ENCODE measurements around the gene SREBF1. TPM values are rescaled to one million over a fixed set of nuclear protein-coding genes. Genes with fewer than 3 reads are reported as not detected.
A peak's percentile ranks its signal among the peaks of the same experiment; 100 is the strongest.
"Not testable (repeated sequence)": the region's sequence is repeated elsewhere in the genome, so short reads cannot be mapped to it uniquely, and the experiment has no call there.

The SREBF1 gene
- total RNA-seq, 1 donor from 2014 or later = 365 TPM

DNA sequence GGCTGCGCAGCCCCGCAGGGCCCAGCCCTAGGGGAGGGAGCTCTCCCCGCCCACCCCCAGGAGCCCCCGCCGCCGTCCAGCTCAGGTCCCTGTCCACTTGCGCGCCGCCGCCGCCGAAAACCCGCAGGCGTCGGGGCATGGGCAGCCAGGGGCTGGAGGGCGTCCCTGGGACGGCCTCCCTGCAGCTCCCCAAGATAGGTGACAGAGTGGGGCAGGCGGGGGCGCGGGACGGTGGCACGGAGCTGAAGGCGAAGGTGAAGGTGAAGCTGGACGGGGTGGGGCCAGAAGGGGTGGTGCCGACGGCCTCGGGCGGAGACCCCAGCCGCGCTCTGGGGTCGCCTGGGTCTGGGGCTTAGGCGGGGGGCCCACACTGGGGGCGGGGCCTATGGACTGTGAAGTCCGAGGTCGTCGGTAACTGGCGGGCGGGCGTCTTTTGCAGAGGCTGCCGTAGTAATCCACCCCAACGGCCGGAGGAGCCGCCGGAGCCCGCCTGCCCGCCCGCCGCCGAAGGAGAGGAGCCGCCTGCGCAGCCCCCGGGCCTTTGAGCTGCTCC lies 27.2 kb downstream of the SREBF1 start:
- H3K27ac Mint-ChIP-seq (ENCODE audit: unreplicated experiment) = no peak overlapping the region
- no peak overlapping the region for H3K4me3 Mint-ChIP-seq (ENCODE audit: unreplicated experiment)
- peaks cover 7% of the 10 kb centered on the region for H3K36me3 Mint-ChIP-seq (ENCODE audit: unreplicated experiment)
- H3K4me1 Mint-ChIP-seq (ENCODE audit: low read depth, unreplicated experiment) = peaks cover 15% of the 10 kb centered on the region
- peaks cover 34% of the 10 kb centered on the region for H3K9me3 Mint-ChIP-seq (ENCODE audit: unreplicated experiment)
- no peak for DNase-seq
- TF ChIP-seq, protein P1, sequence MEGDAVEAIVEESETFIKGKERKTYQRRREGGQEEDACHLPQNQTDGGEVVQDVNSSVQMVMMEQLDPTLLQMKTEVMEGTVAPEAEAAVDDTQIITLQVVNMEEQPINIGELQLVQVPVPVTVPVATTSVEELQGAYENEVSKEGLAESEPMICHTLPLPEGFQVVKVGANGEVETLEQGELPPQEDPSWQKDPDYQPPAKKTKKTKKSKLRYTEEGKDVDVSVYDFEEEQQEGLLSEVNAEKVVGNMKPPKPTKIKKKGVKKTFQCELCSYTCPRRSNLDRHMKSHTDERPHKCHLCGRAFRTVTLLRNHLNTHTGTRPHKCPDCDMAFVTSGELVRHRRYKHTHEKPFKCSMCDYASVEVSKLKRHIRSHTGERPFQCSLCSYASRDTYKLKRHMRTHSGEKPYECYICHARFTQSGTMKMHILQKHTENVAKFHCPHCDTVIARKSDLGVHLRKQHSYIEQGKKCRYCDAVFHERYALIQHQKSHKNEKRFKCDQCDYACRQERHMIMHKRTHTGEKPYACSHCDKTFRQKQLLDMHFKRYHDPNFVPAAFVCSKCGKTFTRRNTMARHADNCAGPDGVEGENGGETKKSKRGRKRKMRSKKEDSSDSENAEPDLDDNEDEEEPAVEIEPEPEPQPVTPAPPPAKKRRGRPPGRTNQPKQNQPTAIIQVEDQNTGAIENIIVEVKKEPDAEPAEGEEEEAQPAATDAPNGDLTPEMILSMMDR (IDR thresholded peaks at IDR 0.05; ENCODE audit: partially characterized antibody, unreplicated experiment) = no peak
- peaks cover 44% of the 10 kb centered on the region for H3K27me3 Mint-ChIP-seq (ENCODE audit: unreplicated experiment)

DNA sequence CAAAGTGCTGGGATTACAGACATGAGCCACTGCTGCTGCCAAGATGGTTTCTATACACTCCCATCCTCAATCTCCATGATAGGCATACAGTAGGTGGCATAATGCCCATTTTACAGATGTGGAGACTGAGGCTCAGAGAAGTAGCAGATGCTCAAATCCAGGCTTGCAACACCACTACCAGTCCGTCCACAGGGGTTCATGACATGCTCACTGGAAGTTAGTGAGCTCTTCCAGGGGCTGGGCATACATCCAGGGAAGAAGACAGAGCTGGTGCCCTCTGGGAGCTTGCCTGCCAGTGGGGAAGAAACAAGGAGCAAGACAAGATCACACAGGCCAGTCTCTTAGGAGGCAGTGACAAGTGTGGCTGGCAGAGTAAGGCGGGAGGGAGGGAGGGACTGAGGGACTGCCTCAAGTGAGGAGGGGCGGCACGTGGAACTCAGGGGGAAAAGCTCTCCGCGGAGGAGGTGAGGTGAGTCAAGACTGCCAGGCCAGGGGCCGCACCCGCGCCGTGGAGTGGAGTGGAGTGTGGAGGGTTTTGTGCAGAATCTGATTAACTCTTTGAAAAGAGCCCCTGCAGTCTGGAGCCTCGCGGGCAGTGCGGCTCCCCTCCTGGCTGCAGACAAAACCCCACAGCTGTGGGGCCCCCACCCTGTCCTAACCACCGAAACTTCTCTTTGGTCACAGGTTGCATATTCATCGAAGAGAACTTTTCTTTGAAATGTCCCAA lies 27.9 kb downstream of the SREBF1 start:
- Mint-ChIP-seq H3K4me3 (ENCODE audit: unreplicated experiment) (peak overlapping the region; percentile 55), H3K9me3 (ENCODE audit: unreplicated experiment) (peaks cover 35% of the 10 kb centered on the region), H3K27ac (ENCODE audit: unreplicated experiment) (no peak overlapping the region), H3K27me3 (ENCODE audit: unreplicated experiment) (peaks cover 48% of the 10 kb centered on the region), H3K36me3 (ENCODE audit: unreplicated experiment) (peaks cover 12% of the 10 kb centered on the region), H3K4me1 (ENCODE audit: low read depth, unreplicated experiment) (peaks cover 17% of the 10 kb centered on the region)
- DNase-seq = no peak
- TF ChIP-seq, protein P1 (IDR thresholded peaks at IDR 0.05; ENCODE audit: partially characterized antibody, unreplicated experiment) = no peak

DNA sequence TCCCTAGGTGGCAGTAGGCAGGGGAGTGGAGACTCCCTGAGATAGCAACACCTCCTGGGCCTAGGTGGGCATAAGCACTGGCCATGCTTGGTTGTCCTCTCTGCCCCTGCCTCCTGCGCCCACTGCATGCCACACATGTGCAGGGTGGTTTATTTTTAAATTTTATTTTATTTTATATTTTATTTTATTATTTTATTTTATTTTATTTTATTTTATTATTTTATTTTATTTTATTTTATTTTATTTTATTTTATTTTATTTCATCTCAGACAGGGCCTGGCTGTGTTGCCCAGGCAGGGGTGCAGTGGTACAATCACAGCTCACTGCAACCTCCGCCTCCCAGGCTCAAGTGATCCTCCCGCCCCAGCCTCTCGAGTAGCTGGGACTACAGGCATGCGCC lies 28.6 kb downstream of the SREBF1 start:
- Mint-ChIP-seq H3K9me3 (ENCODE audit: unreplicated experiment) (peaks cover 38% of the 10 kb centered on the region), H3K36me3 (ENCODE audit: unreplicated experiment) (peaks cover 14% of the 10 kb centered on the region), H3K27me3 (ENCODE audit: unreplicated experiment) (peaks cover 51% of the 10 kb centered on the region), H3K4me1 (ENCODE audit: low read depth, unreplicated experiment) (peaks cover 18% of the 10 kb centered on the region)
- not testable (repeated sequence) for H3K4me3 Mint-ChIP-seq (ENCODE audit: unreplicated experiment); DNase-seq; H3K27ac Mint-ChIP-seq (ENCODE audit: unreplicated experiment)

DNA sequence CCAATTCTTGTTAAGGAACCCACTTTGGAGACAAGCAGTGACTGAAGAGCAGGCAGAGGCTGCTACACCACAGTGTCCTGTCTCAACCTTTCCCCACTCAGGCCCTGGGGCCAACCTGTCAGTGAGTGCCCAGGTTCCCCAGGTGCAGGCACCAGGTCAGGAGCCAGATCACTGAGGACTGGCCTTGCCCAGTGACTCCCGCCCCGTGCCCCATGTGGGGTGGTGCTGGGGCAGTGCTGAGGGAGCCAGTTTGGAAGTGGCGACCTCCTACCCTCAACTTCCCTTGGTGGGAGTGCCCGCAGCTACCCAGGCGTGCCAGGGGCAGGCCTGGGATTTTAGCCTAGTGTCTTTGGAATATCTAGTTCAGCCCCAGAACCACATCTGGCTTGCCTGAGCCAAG lies 29.3 kb downstream of the SREBF1 start:
- peaks cover 18% of the 10 kb centered on the region for H3K4me1 Mint-ChIP-seq (ENCODE audit: low read depth, unreplicated experiment)
- no peak overlapping the region for H3K4me3 Mint-ChIP-seq (ENCODE audit: unreplicated experiment)
- no peak for DNase-seq
- peaks cover 14% of the 10 kb centered on the region for H3K36me3 Mint-ChIP-seq (ENCODE audit: unreplicated experiment)
- peaks cover 50% of the 10 kb centered on the region for H3K27me3 Mint-ChIP-seq (ENCODE audit: unreplicated experiment)
- TF ChIP-seq, protein P1 (IDR thresholded peaks at IDR 0.05; ENCODE audit: partially characterized antibody, unreplicated experiment) = no peak
- H3K27ac Mint-ChIP-seq (ENCODE audit: unreplicated experiment) = no peak overlapping the region
- peaks cover 35% of the 10 kb centered on the region for H3K9me3 Mint-ChIP-seq (ENCODE audit: unreplicated experiment)

DNA sequence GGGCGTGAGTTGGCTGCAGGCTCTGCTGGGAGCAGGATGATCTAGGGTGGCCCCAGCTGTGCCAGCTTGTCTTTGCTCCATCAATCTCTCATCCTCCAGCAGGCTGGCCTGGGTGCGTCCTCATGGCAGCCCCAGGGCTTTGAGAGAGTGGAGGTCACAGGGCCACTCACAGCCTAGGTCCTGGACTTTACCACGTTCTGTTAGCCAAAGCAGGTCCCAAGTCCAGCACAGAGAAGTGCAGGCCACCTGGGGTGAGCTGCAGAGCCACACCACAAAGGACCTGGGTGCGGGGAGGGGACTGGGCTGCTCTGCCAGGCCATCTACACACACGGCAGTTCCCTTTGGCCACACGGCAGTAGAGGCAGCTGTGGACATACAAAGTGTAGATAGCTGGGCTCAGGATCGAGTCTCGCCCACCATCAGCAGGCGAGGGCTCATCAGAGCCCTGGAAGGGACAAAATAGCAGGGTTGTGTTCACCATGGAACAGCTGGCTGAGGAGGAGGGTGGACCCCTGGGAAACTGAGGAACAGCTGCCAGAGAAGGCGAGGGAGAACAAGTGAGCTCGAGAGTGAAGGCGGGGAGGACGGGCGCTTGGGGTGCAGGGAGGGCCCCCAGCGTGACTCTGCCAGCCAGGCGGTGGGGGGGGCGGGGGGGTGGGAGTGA lies 30.0 kb downstream of the SREBF1 start:
- Mint-ChIP-seq H3K27me3 (ENCODE audit: unreplicated experiment) (peaks cover 46% of the 10 kb centered on the region), H3K4me3 (ENCODE audit: unreplicated experiment) (no peak overlapping the region), H3K27ac (ENCODE audit: unreplicated experiment) (peak overlapping the region; percentile 83), H3K36me3 (ENCODE audit: unreplicated experiment) (peaks cover 14% of the 10 kb centered on the region), H3K9me3 (ENCODE audit: unreplicated experiment) (peaks cover 35% of the 10 kb centered on the region), H3K4me1 (ENCODE audit: low read depth, unreplicated experiment) (peaks cover 15% of the 10 kb centered on the region)
- no peak for DNase-seq
- TF ChIP-seq, protein P1 (IDR thresholded peaks at IDR 0.05; ENCODE audit: partially characterized antibody, unreplicated experiment) = no peak

All from glutamatergic neuron (in vitro differentiated cells).